ENCODE data around the gene ENTPD6.

The ENTPD6 gene

DNA sequence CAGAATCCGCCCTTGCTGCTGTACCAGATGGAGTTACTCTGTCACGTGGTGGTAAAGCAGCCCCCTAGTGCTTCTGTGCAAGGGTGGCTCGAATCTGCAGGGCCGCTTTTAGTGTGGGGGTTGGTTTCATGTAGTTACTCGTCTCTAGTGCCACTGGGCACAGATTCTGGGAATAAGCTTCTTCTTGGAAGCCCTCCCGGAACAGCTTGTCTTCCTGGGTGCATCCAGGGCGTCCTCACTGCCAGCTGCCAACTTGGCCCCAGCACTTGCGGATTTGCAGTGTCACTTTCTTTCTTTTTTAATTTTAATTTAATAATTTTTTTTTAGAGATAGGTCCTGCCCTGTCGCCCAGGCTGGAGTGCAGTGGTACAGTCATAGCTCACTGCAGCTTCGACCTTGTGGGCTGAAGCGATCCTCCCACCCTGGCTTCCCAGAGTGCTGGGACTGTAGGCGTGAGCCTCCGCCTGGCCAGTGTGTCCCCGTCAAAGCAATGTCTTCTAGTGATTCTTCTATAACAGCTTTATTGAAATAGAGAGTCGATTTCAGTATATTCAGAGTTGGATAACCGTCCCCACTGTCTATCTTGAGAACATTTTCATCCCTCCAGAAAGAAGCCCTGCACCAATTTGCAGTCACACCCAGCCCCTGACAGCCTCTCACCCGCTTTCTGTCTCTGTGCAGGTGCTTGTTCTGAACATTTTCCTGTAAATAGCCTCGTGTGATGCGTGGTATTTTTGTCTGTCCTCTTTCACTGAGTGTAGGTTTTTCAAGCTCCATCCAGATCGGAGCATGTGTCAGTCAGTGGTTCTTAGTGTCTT, 78.2 kb downstream of the ENTPD6 start:
- Histone ChIP-seq H3K27ac (ENCODE audit: low read length) (no peak overlapping the region), H3K36me3 (ENCODE audit: control insufficient read depth, low read depth, low read length) (peaks cover 41% of the 10 kb centered on the region)

DNA sequence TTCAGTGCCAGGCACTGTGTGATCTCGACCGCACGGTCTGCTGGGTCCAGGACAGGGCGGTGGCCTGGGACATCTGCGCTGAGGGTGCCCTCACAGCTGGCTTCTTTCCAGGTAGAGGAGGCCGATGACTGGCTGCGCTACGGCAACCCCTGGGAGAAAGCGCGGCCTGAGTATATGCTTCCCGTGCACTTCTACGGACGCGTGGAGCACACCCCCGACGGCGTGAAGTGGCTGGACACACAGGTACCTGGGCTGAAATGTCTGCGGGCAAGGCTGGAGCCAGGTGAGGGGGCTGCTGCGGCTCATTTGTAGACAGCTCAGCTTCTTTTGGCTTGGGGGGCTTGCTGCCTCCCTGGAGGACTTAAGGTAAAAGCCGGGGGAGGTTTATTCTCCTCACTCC, 79.0 kb downstream of the ENTPD6 start:
- H3K4me3 ChIP-seq (ENCODE audit: low read length): no peak overlapping the region
- no peaks in the 10 kb centered on the region for H3K9me3 ChIP-seq (ENCODE audit: control insufficient read depth, low read depth, low read length)
- H3K9ac ChIP-seq (ENCODE audit: low read length): no peak overlapping the region
- no peaks in the 10 kb centered on the region for H3K27me3 ChIP-seq (ENCODE audit: control insufficient read depth, insufficient read depth, low read length)
- H3K36me3 ChIP-seq (ENCODE audit: control insufficient read depth, low read depth, low read length): peaks cover 40% of the 10 kb centered on the region
- H3K4me1 ChIP-seq (ENCODE audit: control insufficient read depth, low read depth, low read length): no peaks in the 10 kb centered on the region
- H3K27ac ChIP-seq (ENCODE audit: low read length): no peak overlapping the region

More for the DNA sequence above, 78.2 kb downstream of the ENTPD6 start:
- no peak overlapping the region for H3K9ac ChIP-seq (ENCODE audit: low read length)
- no peaks in the 10 kb centered on the region for H3K4me1 ChIP-seq (ENCODE audit: control insufficient read depth, low read depth, low read length)
- no peak overlapping the region for H3K4me3 ChIP-seq (ENCODE audit: low read length)
- no peaks in the 10 kb centered on the region for H3K9me3 ChIP-seq (ENCODE audit: control insufficient read depth, low read depth, low read length)
- H3K27me3 ChIP-seq (ENCODE audit: control insufficient read depth, insufficient read depth, low read length): no peaks in the 10 kb centered on the region

DNA sequence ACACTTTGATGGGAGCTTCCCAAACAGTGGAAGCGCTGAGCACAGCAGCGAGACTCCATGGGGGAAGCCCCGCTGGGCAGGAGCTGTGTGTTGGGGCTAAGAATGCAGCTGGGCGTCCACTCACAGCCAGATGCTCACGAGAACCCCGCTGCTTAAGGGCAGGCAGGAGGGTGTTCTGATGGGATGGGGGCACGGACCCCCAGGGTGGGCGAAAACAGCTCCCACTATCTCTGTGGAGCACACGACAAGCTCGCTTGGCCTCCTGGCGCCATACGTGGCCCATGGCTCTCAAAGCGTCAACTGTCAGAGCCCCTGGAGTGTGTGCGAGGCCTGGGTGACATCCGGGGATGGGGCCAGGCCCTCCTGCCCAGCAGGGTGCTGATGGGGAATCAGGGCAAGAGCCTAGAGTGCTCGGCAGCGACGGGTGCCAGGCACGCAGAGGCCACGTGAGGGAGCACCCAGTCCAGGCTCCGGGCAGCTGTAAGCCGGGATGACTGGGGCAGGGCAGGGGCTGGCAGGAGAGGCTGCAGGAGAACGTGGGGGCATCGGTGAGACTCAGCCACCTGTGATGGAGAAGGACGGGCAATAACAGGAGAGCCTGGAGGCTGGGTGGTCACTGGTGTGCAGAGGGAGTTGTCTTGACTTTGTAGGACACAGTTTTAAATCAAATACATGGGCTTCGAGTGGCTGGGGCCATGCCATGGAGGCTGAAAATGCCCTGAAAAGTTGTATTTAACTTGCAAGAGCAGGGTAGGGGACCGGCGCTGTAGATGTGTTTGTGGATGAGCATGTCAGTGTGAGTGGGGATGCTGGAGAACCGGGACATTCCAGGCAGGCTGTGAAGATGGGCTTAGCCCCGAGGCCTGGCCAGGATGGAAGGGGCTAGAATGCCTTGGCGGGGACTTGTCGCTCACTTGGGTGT, 79.6 kb downstream of the ENTPD6 start:
- no peak overlapping the region for H3K27ac ChIP-seq (ENCODE audit: low read length)

DNA sequence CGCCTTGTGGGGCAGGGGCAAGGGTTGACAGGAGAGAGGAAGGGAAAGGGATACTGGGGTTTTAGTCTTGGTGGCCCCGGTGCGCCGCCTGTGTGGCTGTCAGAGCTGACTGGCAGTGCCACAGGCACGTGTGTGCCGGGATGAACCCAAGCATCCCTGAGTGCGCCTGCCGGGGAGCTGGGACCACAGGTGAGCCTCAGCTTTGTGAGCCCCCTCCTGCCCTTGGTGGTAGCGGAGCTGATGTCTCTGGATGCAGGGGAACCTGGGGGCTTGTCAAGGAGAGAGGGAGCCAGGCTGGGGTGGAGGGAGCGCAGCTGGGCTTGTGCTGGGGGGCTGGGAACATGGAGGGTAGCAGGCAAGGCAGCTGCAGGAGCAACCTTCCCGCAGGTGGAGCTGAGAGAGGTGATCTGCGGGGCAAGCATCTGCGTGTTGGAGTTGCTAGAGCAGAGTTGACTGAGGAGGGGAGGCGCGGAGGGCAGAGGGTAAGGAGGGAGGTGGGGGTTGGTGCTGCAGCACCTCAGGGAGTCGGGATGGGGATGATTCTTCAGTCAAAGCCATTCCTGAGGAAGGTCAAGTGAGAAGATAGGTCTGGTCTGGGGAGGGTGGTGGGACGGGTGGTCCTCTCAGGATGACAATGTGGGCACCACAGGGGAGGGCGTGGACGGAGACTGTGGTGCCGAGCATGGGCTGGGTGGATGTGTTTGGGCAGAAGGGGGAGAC, 80.5 kb downstream of the ENTPD6 start:
- H3K4me3 ChIP-seq (ENCODE audit: low read length): no peak overlapping the region
- no peak overlapping the region for H3K27ac ChIP-seq (ENCODE audit: low read length)
- H3K36me3 ChIP-seq (ENCODE audit: control insufficient read depth, low read depth, low read length): peaks cover 39% of the 10 kb centered on the region
- no peak overlapping the region for H3K9ac ChIP-seq (ENCODE audit: low read length)
- no peaks in the 10 kb centered on the region for H3K27me3 ChIP-seq (ENCODE audit: control insufficient read depth, insufficient read depth, low read length)
- H3K9me3 ChIP-seq (ENCODE audit: control insufficient read depth, low read depth, low read length): no peaks in the 10 kb centered on the region
- no peaks in the 10 kb centered on the region for H3K4me1 ChIP-seq (ENCODE audit: control insufficient read depth, low read depth, low read length)

More for the DNA sequence above, 79.6 kb downstream of the ENTPD6 start:
- no peaks in the 10 kb centered on the region for H3K4me1 ChIP-seq (ENCODE audit: control insufficient read depth, low read depth, low read length)
- no peak overlapping the region for H3K9ac ChIP-seq (ENCODE audit: low read length)
- H3K27me3 ChIP-seq (ENCODE audit: control insufficient read depth, insufficient read depth, low read length): no peaks in the 10 kb centered on the region
- no peak overlapping the region for H3K4me3 ChIP-seq (ENCODE audit: low read length)
- no peaks in the 10 kb centered on the region for H3K9me3 ChIP-seq (ENCODE audit: control insufficient read depth, low read depth, low read length)
- H3K36me3 ChIP-seq (ENCODE audit: control insufficient read depth, low read depth, low read length): peaks cover 40% of the 10 kb centered on the region

Data from iPS-18a (cell line).